GM23338 (cell line): Measurements from ENCODE around the gene NDUFAF8. TPM values are rescaled to one million over a fixed set of nuclear protein-coding genes. Genes with fewer than 3 reads are reported as not detected.

Experiments used
- ATAC-seq: fragments of 200-7000 bp; cut with Tn5 transposase; 3 replicates; pipeline ENCODE4 v1.9.1; 2020
- DNase-seq: peaks from one replicate; pipeline ENCODE4 v3.0.0-alpha.2; 2015; ENCODE audit warnings: low spot score
- H2AFZ ChIP-seq: fragments of 200-600 bp; sonication (generic); 2 replicates; pipeline ENCODE4 v1.8.0; 2016; ENCODE audit warnings: antibody characterized with exemption, mild to moderate bottlenecking, moderate library complexity
- H3F3A ChIP-seq: fragments of 200-600 bp; sonication (generic); replicated peaks from 2 replicates; pipeline ENCODE4 v1.8.0; 2017; ENCODE audit warnings: antibody characterized with exemption, mixed run types, low read depth
- H3K27ac ChIP-seq: fragments of 200-600 bp; sonication (generic); 2 replicates; pipeline ENCODE4 v1.6.1; 2016; ENCODE audit warnings: low read depth
- H3K27me3 ChIP-seq: fragments of 200-600 bp; sonication (generic); 2 replicates; pipeline ENCODE4 v1.8.0; 2016; ENCODE audit warnings: mild to moderate bottlenecking, mixed run types, moderate library complexity; ENCODE audit not compliant: insufficient read depth
- H3K36me3 ChIP-seq: fragments of 200-600 bp; sonication (generic); 2 replicates; pipeline ENCODE4 v1.8.0; 2016; ENCODE audit warnings: mild to moderate bottlenecking; ENCODE audit not compliant: insufficient read depth
- H3K4me1 ChIP-seq: fragments of 200-600 bp; sonication (generic); 2 replicates; pipeline ENCODE4 v1.8.0; 2016; ENCODE audit warnings: mild to moderate bottlenecking, moderate library complexity; ENCODE audit not compliant: insufficient read depth
- H3K4me2 ChIP-seq: fragments of 200-600 bp; sonication (generic); 2 replicates; pipeline ENCODE4 v1.7.1; 2017; ENCODE audit warnings: mixed run types
- H3K4me3 ChIP-seq: fragments of 200-600 bp; sonication (generic); 2 replicates; pipeline ENCODE4 v1.6.1; 2016; ENCODE audit warnings: mixed run types
- H3K79me2 ChIP-seq: fragments of 200-600 bp; sonication (generic); replicated peaks from 2 replicates; pipeline ENCODE4 v1.8.0; 2017; ENCODE audit warnings: mild to moderate bottlenecking; ENCODE audit not compliant: insufficient read depth
- H3K9me2 ChIP-seq: fragments of 200-600 bp; sonication (generic); 2 replicates; pipeline ENCODE4 v1.8.0; 2017; ENCODE audit not compliant: insufficient read depth
- H4K20me1 ChIP-seq: fragments of 200-600 bp; sonication (generic); replicated peaks from 2 replicates; pipeline ENCODE4 v1.8.0; 2017; ENCODE audit warnings: mild to moderate bottlenecking; ENCODE audit not compliant: insufficient read depth
- H3K27ac Mint-ChIP-seq: 2 replicates; pipeline ENCODE4 v1.8.0; 2020; ENCODE audit warnings: inconsistent platforms, mild to moderate bottlenecking, moderate library complexity, mixed read lengths
- H3K27me3 Mint-ChIP-seq: 3 replicates; pipeline ENCODE4 v1.8.0; 2022; ENCODE audit warnings: low read depth, mild to moderate bottlenecking, moderate library complexity, mixed read lengths, inconsistent platforms; ENCODE audit not compliant: insufficient read depth, poor library complexity
- H3K36me3 Mint-ChIP-seq: 3 replicates; pipeline ENCODE4 v1.8.0; 2021; ENCODE audit warnings: low read depth, mild to moderate bottlenecking, inconsistent platforms, moderate library complexity, mixed read lengths
- H3K4me1 Mint-ChIP-seq: 3 replicates; pipeline ENCODE4 v1.8.0; 2020; ENCODE audit warnings: mild to moderate bottlenecking, inconsistent platforms, mixed read lengths
- H3K4me3 Mint-ChIP-seq: 3 replicates; pipeline ENCODE4 v1.8.0; 2021; ENCODE audit warnings: moderate library complexity, mild to moderate bottlenecking, inconsistent platforms, mixed read lengths
- H3K9me3 Mint-ChIP-seq: 3 replicates; pipeline ENCODE4 v1.8.0; 2020; ENCODE audit warnings: moderate library complexity, mild to moderate bottlenecking, inconsistent platforms, mixed read lengths
- CREB1 ChIP-seq: fragments of 250-450 bp; sonication (Bioruptor Pico); IDR thresholded peaks from 2 replicates; pipeline ENCODE4 v1.5.0; 2020; ENCODE audit warnings: low read depth, mild to moderate bottlenecking, moderate library complexity
- CTCF ChIP-seq, 2 experiments: fragments of 200-600 bp in 1 of 2; sonication (generic) in 1 of 2; conservative IDR thresholded peaks; 2 replicates each; pipeline versions ENCODE4 v1.5.1 to v1.6.1; 2016 to 2017; ENCODE audit warnings: antibody characterized with exemption in 2 of 2, low read depth in 2 of 2, mild to moderate bottlenecking in 2 of 2, moderate library complexity in 1 of 2
- ETS1 ChIP-seq: IDR thresholded peaks from 2 replicates; pipeline ENCODE4 v1.6.1; 2016; ENCODE audit warnings: antibody characterized with exemption
- EZH2 ChIP-seq: fragments of 200-600 bp; sonication (generic); IDR thresholded peaks from one replicate; pipeline ENCODE4 v1.8.0; 2017; ENCODE audit warnings: antibody characterized with exemption, mild to moderate bottlenecking, low read depth; ENCODE audit not compliant: unreplicated experiment
- EZH2phosphoT487 ChIP-seq: fragments of 200-600 bp; sonication (generic); IDR thresholded peaks from one replicate; pipeline ENCODE4 v1.8.1; 2018; ENCODE audit warnings: antibody characterized with exemption; ENCODE audit not compliant: unreplicated experiment
- JUNB ChIP-seq: IDR thresholded peaks from one replicate; pipeline ENCODE4 v1.6.1; 2016; ENCODE audit warnings: antibody characterized with exemption; ENCODE audit not compliant: unreplicated experiment
- NANOG ChIP-seq: IDR thresholded peaks from 2 replicates; pipeline ENCODE4 v1.6.1; 2016; ENCODE audit warnings: antibody characterized with exemption, borderline replicate concordance
- POLR2AphosphoS5 ChIP-seq: IDR thresholded peaks from 2 replicates; pipeline ENCODE4 v1.6.1; 2016; ENCODE audit warnings: antibody characterized with exemption, low read depth
- REST ChIP-seq: IDR thresholded peaks from one replicate; pipeline ENCODE4 v1.6.1; 2018; ENCODE audit warnings: antibody characterized with exemption; ENCODE audit not compliant: unreplicated experiment
- STAT1 ChIP-seq: IDR thresholded peaks from one replicate; pipeline ENCODE4 v1.6.1; 2016; ENCODE audit warnings: antibody characterized with exemption; ENCODE audit not compliant: unreplicated experiment
- ZNF114 ChIP-seq: fragments of 250-450 bp; sonication (Bioruptor Pico); IDR thresholded peaks from 2 replicates; pipeline ENCODE4 v1.5.0; 2020; ENCODE audit warnings: mild to moderate bottlenecking, moderate library complexity
- ZNF462 ChIP-seq: fragments of 250-450 bp; sonication (Bioruptor Pico); IDR thresholded peaks from 2 replicates; pipeline ENCODE4 v1.5.0; 2020; ENCODE audit warnings: mild to moderate bottlenecking, moderate library complexity
- polyA plus RNA-seq: library from polyadenylated mRNA; unstranded; fragments of >200 nt; fragmentation: Nextera tagmentation; extraction: Ambion mirVana; gene quantifications from 2 replicates; pipeline ENCODE4 v1.2.1, GENCODE V29; 2016
- total RNA-seq: library from RNA; depleted of rRNA; stranded (reverse); fragments of >200 nt; shearing (Covaris generic); gene quantifications from 2 replicates; pipeline ENCODE4 v1.2.3, GENCODE V29; 2014

The NDUFAF8 gene
- total and polyA plus RNA-seq, 2 experiments from 2014 or later: 21.5 to 156 TPM

GRCh38 chr17:81218459-81218858 is 20.7 kb upstream of the NDUFAF8 start (continued):
- TF ChIP-seq ZNF462 (CRISPR knock-in tag): no peak
- TF ChIP-seq CTCF (conservative IDR thresholded peaks at IDR 0.05; ENCODE audit: low read depth in 2 of 2): no peak
- TF ChIP-seq EZH2: no peak
- TF ChIP-seq JUNB: no peak
- no peak for TF ChIP-seq POLR2AphosphoS5
- no peak for TF ChIP-seq CREB1 (CRISPR knock-in tag)
- no peak for TF ChIP-seq ZNF114 (CRISPR knock-in tag)
- no peak for TF ChIP-seq EZH2phosphoT487
- TF ChIP-seq NANOG: no peak

- DNase-seq (no peak), ATAC-seq (no peak)
- H3K4me3 ChIP-seq: no peak overlapping the region
- H3K79me2 ChIP-seq: peaks cover 44% of the 10 kb centered on the region
- H3K27ac ChIP-seq: no peak overlapping the region
- peaks cover 14% of the 10 kb centered on the region for H3K4me1 Mint-ChIP-seq
- no peak overlapping the region for H3K4me2 ChIP-seq
- H2AFZ ChIP-seq: no peak overlapping the region
- peaks cover 6% of the 10 kb centered on the region for H4K20me1 ChIP-seq
- H3K9me3 Mint-ChIP-seq: no peaks in the 10 kb centered on the region
- no peak overlapping the region for H3K4me3 Mint-ChIP-seq
- no peaks in the 10 kb centered on the region for H3K36me3 ChIP-seq
- no peak overlapping the region for H3K27ac Mint-ChIP-seq
- H3K27me3 Mint-ChIP-seq: peaks cover 4% of the 10 kb centered on the region
- H3F3A ChIP-seq: no peaks in the 10 kb centered on the region
- 0 out of 2 replicates have a peak, but pooled peaks cover 1% of the 10 kb centered on the region for H3K27me3 ChIP-seq
- no peaks in the 10 kb centered on the region for H3K9me2 ChIP-seq
- H3K36me3 Mint-ChIP-seq: no peaks in the 10 kb centered on the region; the same call in 1 of the 3 replicates
- H3K4me1 ChIP-seq: peaks cover 13% of the 10 kb centered on the region
- TF ChIP-seq NANOG (no peak), ETS1 (no peak), REST (no peak), STAT1 (no peak)
Observed at GRCh38 chr17:81218991-81219390, 20.1 kb upstream of the NDUFAF8 start.
